GM13976 (cell line): ENCODE measurements around the gene NUDT16L1.

Source experiments
- DNase-seq: peaks from one replicate; pipeline ENCODE4 v3.0.0; 2012; ENCODE audit warnings: low spot score
- CTCF ChIP-seq: IDR thresholded peaks from 2 replicates; pipeline ENCODE4 v1.5.1; 2012; ENCODE audit warnings: borderline replicate concordance, mild to moderate bottlenecking; ENCODE audit not compliant: insufficient read depth; ENCODE audit errors: extremely low read depth, missing control alignments, control extremely low read depth
- in situ Hi-C: fragments of 300-500 bp; cut with MboI; formaldehyde crosslinking; loops from one replicate; pipeline ENCODE4 v1.12.0; 2022; ENCODE audit warnings: low sequenced_read_pairs, mixed read lengths, inconsistent platforms; ENCODE audit not compliant: unreplicated experiment

The NUDT16L1 gene

GRCh38 chr16:4682616-4683254 lies 10.6 kb upstream of the NUDT16L1 start:
- in situ Hi-C loops = no loop called here
- TF ChIP-seq CTCF = peak; percentile 34
- DNase-seq = no peak

- in situ Hi-C loops = no loop called here
- TF ChIP-seq CTCF = no peak
- DNase-seq = no peak
Observed at GRCh38 chr16:4683255-4684057, 9.9 kb upstream of the NUDT16L1 start.

GRCh38 chr16:4684058-4684715 lies 9.2 kb upstream of the NUDT16L1 start:
- in situ Hi-C loops = no loop called here
- DNase-seq = no peak
- TF ChIP-seq CTCF = no peak

DNA sequence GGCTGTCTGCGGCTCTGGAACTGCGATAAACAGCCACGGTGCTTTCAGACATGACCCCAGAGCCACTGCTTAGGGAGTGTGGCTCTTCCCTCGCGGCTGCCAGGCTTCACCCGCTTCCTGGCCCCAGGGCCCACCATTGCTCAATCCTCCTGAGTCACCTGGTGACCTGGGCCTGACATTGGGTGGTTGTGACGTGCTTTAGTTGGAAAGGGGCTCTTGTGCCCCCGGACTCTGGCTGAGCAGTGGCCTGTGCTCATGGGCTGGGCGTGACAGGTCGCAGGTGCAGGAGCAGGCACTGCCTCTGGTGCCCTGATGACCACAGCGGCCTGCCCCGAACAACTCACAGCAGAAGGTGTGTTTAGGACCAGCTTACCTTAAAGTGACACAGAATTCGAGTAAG lies 8.6 kb upstream of the NUDT16L1 start:
- no peak for TF ChIP-seq CTCF
- in situ Hi-C loops = no loop called here
- DNase-seq = no peak

DNA sequence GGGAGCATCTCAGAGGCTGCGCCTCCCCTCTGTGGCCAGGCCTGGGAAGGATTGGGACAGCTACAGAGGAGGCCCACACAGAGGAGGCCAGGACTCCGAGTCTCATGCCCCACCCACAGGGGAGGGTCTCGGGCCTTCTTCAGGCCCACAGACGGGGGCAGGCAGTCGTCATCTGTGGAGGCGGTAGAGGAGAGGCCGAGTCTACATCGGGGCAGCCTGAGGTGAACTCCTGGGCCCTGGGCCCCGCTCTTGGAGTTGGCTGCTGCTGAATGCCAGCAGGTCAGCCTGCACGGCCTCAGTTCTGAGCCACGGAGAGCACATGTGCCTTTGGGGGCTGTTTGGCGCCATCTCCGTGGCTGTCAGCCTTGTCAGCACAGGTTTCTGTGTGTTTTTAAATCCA lies 8.1 kb upstream of the NUDT16L1 start:
- in situ Hi-C loops = no loop called here
- no peak for DNase-seq
- no peak for TF ChIP-seq CTCF

DNA sequence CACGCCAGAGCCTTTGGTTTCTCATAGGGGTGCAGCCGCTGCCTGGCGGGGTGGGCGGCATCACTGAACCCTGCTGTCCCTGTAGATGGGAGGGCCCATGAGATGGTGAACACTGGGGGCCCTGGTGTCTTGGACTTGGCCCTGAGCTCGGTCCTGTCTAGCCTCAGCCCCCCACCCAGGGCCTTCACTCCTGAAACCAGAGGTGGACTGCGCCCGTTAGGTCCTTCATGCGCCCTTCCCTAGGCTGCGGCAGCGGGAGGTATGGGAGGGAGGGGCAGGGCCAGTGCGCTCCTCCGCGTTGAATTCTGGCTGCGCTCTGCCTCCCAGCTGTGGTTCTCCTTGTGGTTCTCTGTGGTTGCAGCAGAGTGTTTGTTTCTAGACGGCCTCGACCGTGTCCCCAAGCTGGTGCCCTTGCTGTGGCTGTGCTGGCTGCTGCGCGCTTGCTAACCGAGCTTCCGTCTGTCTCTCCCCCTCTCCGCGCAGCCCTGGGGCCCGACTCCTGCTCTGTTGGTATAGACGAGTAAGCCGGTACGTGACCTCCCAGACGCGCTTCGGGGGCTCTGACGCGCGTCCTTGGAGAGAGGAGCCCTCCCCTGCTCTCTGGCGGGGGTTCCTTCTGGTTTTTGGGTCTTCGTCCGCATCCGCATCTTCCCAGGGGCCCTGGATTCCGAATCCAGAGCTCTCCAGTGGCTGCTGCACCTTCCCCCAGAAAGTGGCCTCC lies 7.4 kb upstream of the NUDT16L1 start:
- in situ Hi-C loops = no loop called here
- TF ChIP-seq CTCF = no peak

More for the DNA sequence above, 7.4 kb upstream of the NUDT16L1 start:
- DNase-seq = no peak
